Measurements from ENCODE around the gene CLCN7.

Gene CLCN7

GRCh38 chr16:1503110-1503955 lies 28.5 kb upstream of the CLCN7 start:
- no peak for DNase-seq

GRCh38 chr16:1502092-1503004 lies 27.5 kb upstream of the CLCN7 start:
- DNase-seq, result no peak

GRCh38 chr16:1501630-1502029 lies 26.8 kb upstream of the CLCN7 start:
- DNase-seq, result no peak

- DNase-seq, result no peak
Observed at GRCh38 chr16:1500465-1501150, 25.8 kb upstream of the CLCN7 start.

GRCh38 chr16:1499756-1500464 lies 25.1 kb upstream of the CLCN7 start:
- DNase-seq, result no peak

- DNase-seq, result no peak
Observed at GRCh38 chr16:1498899-1499676, 24.3 kb upstream of the CLCN7 start.

- DNase-seq, result no peak
Observed at GRCh38 chr16:1497014-1497598, 22.3 kb upstream of the CLCN7 start.

GRCh38 chr16:1496464-1496863 lies 21.6 kb upstream of the CLCN7 start:
- DNase-seq, result no peak

- no peak for DNase-seq
Observed at GRCh38 chr16:1495889-1496262, 21.0 kb upstream of the CLCN7 start.

- DNase-seq, result no peak
Observed at GRCh38 chr16:1495211-1495888, 20.5 kb upstream of the CLCN7 start.

- DNase-seq, result peak in 1 of 58 donors; percentile 20
Observed at GRCh38 chr16:1494711-1495110, 19.9 kb upstream of the CLCN7 start.

GRCh38 chr16:1494129-1494640 lies 19.4 kb upstream of the CLCN7 start:
- DNase-seq, result peak in 2 of 58 donors; percentile 4 to 16

- DNase-seq, result no peak
Observed at GRCh38 chr16:1493746-1494094, 18.9 kb upstream of the CLCN7 start.

GRCh38 chr16:1492923-1493745 lies 18.3 kb upstream of the CLCN7 start, which contains the start of gene TELO2:
Gene TELO2, plus strand, starts transcription at chr16:1493360. Its CDS starts 922 bp downstream, at chr16:1494282.
- DNase-seq, result peak in 57 of 58 donors; percentile 25 to 86 (median 74)

- DNase-seq, result no peak
Observed at GRCh38 chr16:1492082-1492922, 17.5 kb upstream of the CLCN7 start.

GRCh38 chr16:1491327-1491726 lies 16.5 kb upstream of the CLCN7 start:
- DNase-seq, result no peak

- no peak for DNase-seq
Observed at GRCh38 chr16:1489077-1489476, 14.2 kb upstream of the CLCN7 start.
